Stimulated activated CD4-positive, alpha-beta T cell treated with anti-CD3 and anti-CD28 coated beads, TNF-alpha, amount 100 ng/mL, for 24 hours (primary cell): ENCODE data around the gene CDX2.
"Not testable (repeated sequence)": the region's sequence is repeated elsewhere in the genome, so short reads cannot be mapped to it uniquely, and the experiment has no call there.

ENCODE experiments used
- DNase-seq, 3 experiments: peaks; one replicate each; pipeline ENCODE4 v3.0.0-alpha.2; 2020; ENCODE audit warnings: low read depth in 3 of 3

CDX2 gene

GRCh38 chr13:27969082-27969865, at the start of gene CDX2:
TSS of gene CDX2 (minus strand) at chr13:27969315. CDS start at chr13:27969006, 309 bp downstream.
- DNase-seq: no peak

- no peak for DNase-seq
Measured at GRCh38 chr13:28014301-28014700, 45.2 kb upstream of the CDX2 start.

GRCh38 chr13:28013482-28013881, 44.4 kb upstream of the CDX2 start:
- DNase-seq: no peak

GRCh38 chr13:28012896-28013295, 43.8 kb upstream of the CDX2 start:
- no peak for DNase-seq

DNA sequence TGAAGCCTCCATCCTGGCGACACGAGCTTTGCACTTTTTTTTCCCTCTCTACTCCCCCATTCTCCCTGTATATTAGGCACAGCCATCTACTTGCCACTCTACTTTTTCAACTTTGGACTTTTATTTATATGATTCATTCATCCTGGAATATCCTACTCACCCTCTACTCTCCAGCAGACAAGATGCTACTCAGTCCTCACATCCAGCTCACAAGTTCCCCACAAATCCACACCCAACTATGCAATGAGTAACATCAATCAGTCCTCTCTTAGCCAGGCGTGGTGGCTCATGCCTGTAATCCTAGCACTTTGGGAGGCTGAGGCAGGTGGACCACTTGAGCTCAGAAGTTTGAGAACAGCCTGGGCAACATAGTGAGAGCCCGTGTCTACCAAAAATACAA, 43.3 kb upstream of the CDX2 start:
- no peak for DNase-seq

DNA sequence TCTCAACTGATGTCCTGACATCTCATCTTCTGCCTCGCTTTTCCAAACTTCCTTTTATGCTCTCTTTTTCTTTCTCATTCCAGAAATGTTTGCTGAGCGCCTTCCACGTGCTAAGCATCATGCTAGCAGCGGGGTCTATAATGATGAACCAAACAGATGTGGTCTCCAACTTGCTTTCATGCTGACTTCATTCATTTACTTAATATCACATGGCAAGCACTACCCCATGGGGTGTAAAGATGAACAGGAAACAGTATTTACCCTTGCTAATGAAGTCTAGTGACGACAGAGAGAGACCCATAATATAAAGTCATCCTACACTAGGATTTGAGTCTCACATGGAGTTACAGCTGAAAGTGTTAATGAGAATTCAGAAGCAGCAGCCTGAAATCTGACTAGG, 40.9 kb upstream of the CDX2 start:
- no peak for DNase-seq

DNA sequence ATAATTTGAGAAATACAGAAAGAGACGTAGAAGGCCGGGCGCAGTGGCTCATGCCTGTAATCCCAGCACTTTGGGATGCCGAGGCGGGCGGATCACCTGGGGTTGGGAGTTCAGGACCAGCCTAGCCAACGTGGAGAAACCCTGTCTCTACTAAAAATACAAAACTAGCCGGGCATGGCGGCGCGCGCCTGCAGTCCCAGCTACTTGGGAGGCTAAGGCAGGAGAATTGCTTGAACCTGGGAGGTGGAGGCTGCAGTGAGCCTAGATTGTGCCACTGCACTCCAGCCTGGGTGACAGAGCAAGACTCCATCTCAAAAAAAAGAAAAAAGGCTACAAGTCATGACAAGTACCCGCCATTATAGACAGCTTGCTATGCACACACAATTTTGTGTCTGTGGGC, 35.9 kb upstream of the CDX2 start:
- DNase-seq: not testable (repeated sequence)

GRCh38 chr13:28002886-28003698, 34.0 kb upstream of the CDX2 start:
- DNase-seq: no peak

DNA sequence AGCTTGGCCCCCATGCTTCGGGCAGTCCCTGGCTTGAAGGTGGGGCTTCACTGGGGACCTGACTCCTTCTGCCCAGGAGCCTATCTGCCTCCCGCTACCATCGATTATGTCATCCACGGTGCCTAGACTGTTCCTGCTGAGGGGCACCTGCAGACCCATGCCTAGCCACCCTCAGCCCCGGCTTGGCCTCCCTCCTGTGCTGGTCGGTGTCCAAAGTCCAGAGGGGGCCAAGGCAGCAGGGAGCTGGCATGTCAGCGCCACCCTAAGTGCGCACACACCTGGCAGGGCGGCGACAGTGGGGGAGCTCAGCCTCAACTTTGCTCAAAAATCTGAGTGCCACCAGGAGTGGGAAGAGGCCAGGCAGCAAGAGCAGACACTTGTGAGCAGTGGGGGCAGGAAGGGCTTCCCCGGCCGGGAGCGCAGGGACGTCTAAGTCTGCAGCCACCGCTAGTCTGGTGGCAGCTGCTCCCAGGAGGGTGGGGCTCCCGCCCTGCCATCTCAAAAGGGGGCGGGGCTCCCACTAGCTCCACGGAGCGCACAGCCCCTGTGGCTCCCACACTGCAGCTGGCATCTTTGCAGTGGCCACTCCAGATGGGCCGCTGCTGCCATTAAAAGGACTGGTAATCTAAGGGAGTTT, 32.8 kb upstream of the CDX2 start:
- no peak for DNase-seq

DNA sequence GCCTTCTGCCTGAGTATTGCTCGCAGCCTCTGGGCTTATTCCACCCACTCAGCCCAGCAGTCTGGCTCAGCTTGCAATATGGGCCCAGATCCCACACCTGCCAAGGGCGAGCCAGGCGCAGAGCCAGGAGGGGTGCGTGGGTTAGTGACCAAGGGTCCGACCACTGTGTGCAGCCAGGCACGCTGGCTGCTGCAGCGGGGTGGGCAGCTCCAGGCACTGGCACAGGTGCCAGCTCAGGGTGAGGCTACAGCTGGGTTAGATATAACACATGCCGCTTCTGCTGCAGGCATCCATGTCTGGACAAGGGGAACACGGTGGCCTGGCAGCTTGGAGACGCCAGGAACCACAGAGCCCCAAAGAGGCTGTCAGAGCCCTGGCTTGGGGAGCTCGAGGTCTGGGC, 31.9 kb upstream of the CDX2 start:
- DNase-seq: no peak

DNA sequence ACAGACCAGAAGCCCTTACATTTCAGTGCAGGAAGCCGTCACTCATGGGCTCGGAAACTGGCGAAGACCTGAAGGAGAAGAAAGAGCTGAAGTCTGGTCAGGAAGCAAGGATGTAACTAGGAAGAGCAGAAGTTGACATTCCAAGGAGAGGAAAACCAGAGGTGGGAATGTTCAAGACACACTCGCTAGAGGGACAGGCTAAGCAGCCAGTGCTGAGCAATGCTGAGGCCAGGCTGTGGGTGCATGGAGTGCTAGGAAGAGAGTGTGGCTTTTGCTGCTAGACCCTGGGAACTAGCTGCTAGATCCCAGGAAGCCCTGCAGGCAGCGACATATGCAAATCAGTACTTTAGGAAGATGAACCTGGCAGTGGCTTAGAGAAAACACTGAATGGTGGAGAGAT, 31.5 kb upstream of the CDX2 start:
- no peak for DNase-seq

DNA sequence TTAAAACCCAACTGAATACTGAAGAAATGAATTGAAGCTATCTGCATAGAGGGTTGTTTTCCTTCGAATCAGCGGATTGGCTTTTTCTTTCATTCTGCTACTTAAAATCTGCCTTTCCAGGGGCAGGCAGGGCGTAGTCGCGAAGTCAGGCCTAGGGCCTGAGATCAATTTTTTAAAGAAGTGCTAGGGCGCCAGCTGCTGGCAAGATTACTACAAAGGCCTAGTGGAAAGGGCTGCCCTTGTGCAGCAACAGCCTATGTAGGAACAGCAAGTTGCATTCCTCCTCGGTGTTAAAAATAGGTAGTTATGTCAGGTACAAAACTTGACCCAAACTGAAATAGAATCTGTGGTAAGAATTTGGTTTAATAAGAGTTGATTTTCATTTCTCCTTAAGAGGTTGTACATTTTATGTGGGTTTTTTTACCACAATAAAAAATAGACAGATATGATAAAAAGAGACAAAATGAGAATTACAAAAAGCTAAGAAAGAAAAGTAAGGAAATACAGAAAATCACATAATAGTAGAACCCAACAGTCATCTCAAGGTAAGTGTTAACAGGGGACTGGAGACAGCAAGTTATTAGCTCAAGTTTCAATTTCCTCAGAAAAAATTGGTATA, 28.9 kb upstream of the CDX2 start:
- no peak for DNase-seq

DNA sequence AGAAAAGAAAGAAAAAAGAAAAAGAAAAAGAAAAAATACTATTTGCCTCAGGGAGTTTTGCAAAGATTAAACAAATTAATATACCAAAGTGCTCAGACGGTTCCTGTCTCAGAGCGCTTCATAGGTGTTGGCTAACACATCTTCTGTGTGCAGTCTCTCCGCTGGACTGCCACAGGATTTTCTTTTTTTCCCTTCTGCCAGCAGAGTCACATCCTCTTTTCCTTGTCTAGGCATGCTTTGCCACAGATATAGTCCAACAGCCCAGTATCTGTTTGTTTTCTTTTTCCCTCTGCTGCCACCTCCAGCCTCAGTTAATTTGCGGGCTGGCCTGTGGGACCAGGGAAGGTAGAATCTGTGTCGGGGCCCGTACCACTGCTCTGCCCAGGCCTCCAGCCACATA, 22.8 kb upstream of the CDX2 start:
- no peak for DNase-seq

DNA sequence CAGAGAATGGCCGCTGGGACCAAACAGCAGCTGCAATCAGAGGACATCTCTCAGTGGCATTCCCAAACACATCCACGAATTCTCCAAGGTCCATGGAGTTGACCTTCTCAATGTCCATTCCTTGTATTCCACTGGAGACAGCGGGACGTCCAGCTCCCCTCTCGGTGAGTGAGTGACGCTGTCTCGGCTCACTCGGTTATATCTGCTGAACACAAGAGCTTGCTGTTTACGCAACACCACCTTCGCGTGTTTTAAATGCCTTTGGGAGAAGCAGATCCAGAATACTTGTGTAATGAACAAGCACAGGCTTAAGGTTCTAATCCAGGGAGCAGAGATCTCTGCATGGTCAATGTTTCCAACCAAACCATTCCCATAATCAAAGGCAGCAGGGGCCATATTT, 19.4 kb upstream of the CDX2 start, which contains the start of gene URAD:
Gene URAD, minus strand, starts transcription at position 174 of the 400 bp plus-strand sequence. Its CDS starts 56 bp downstream, at position 118.
- DNase-seq: no peak

DNA sequence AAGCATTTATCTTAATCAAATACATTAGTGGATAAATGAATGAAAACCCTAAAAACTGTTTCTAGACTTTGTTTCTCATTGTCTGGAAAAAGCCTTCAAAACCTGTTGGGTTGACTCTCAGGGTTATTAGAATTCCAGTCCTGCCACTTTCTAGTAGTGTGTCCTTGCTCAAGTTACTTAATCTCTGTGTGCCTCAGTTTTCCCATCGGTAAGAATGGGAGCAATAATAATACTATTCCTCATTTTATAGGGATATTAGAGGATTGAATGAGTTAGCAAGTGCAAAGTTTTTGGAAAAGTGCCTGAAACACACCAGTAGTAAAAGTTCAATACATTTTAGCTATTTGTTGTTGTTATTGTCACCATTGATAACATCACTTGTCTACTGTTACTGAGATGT, 16.5 kb upstream of the CDX2 start:
- no peak for DNase-seq

DNA sequence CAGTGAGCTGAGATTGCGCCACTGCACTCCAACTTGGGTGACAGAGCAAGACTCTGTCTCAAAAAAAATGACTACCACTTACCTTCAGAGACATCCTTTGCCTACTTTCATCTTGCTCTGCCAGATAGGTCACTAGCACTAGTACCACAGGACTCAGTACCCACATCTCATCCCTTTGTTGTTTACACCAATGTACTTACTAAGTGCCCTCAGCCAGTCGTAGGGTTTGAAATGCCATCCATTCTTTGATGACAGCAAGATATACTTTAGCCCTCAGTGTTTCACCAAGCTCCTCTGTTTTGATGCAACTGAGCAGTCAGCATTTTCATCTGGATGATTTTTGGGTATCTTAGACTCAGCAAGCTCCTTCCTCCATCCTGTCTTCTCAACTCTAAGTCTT, 13.2 kb upstream of the CDX2 start:
- no peak for DNase-seq

GRCh38 chr13:27981006-27981708, 12.0 kb upstream of the CDX2 start:
- DNase-seq: no peak

DNA sequence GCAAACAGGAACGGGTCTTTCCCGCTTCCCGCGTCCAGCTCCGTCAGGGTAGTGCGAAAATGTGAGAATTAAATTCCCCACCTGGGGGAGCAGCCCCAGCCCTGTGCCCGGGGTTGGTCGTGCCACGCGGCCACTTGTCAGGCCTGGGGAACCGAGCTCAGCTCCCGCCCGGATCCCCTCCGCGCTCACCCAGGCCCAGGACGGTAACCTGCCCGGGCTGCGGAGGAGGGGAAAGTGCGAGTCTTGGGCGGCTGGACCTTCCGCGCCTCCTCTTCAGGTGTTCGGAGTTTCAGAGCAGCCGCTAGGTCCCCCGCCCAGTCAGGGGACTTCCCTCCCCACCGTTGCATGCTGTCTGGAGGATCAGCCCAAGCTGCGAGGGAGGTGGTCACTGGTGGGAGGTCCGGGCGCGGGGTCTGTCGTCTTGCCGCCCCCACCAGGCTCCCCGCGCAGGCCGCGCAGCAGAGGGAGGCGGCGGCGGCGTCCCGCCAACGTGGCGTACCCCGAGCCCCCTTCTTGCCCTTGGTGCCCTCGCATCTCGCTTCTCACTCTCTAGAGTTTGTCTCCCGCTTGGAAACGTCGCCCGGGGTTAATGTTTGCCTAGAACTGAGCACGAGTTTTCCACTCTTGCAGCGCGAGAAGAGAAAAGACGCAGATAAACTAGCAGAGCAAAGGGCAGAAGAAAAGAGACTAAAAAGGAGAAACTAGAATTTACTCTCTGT, 11.3 kb upstream of the CDX2 start:
- DNase-seq: no peak

DNA sequence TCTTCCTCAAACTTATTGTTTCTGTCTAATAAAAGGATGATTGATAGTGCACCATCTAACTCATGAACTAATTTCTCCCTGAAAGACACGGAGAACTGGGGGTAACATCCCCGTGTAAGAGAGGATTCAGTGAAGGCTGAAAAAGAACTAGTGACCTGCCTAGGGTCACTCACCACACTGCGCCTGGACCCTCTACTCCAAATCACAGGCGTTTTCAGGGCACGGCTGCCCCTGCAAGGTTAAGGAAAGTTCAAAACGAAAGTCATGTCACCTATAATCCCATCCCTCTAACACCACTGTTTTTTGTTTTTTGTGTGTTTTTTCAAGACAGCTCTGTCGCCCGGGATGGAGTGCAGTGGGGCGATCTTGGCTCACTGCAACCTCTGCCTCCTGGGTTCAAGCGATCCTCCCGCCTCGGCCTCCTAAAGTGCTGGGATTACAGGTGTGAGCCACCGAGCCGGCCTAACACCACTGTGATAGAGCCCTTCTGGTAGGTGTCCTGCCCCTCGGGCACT, 10.7 kb upstream of the CDX2 start:
- no peak for DNase-seq

- no peak for DNase-seq
Measured at GRCh38 chr13:27979001-27979643, 10.0 kb upstream of the CDX2 start.
